ENCODE results near the gene LRRC8C. TPM values are rescaled to one million over a fixed set of nuclear protein-coding genes. Genes with fewer than 3 reads are reported as not detected.

The LRRC8C gene
- total and polyA plus RNA-seq, 8 donors, result 0.63 to 3.5 (median 1.1) TPM

DNA sequence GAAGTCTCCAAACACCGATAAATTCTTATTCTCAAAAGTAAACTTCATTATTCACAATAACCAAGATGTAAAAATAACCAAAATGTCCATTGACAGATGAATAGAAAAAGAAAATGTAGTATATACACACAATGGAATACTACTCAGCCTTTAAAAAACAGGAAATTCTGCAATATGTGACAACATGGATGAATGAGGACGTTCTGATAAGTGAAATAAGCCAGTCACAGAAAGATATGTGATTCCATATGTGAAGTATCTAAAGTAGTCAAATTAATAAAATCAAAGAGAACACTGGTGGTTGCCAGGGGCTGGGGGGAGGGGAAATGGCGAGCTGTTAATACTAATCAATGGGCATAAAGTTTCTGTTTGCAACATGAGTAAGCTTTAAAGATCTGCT is 36.0 kb downstream of the LRRC8C start:
- intact Hi-C loops (cut with DNase I), result no loop called here
- WGBS, 2 donors, result 88 to 94% methylated on average over 3 of the region's 3 CpGs
- ATAC-seq (no peak), FAIRE-seq (no peak), DNase-seq (no peak)
- TF ChIP-seq, protein P1, sequence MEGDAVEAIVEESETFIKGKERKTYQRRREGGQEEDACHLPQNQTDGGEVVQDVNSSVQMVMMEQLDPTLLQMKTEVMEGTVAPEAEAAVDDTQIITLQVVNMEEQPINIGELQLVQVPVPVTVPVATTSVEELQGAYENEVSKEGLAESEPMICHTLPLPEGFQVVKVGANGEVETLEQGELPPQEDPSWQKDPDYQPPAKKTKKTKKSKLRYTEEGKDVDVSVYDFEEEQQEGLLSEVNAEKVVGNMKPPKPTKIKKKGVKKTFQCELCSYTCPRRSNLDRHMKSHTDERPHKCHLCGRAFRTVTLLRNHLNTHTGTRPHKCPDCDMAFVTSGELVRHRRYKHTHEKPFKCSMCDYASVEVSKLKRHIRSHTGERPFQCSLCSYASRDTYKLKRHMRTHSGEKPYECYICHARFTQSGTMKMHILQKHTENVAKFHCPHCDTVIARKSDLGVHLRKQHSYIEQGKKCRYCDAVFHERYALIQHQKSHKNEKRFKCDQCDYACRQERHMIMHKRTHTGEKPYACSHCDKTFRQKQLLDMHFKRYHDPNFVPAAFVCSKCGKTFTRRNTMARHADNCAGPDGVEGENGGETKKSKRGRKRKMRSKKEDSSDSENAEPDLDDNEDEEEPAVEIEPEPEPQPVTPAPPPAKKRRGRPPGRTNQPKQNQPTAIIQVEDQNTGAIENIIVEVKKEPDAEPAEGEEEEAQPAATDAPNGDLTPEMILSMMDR (IDR thresholded peaks at IDR 0.05), result no peak
- Histone ChIP-seq H3K27ac (no peak overlapping the region), H3K36me3 (no peaks in the 10 kb centered on the region), H3K27me3 (no peaks in the 10 kb centered on the region), H3K4me3 (no peak overlapping the region), H3K4me1 (no peaks in the 10 kb centered on the region), H3K9me3 (no peaks in the 10 kb centered on the region)

DNA sequence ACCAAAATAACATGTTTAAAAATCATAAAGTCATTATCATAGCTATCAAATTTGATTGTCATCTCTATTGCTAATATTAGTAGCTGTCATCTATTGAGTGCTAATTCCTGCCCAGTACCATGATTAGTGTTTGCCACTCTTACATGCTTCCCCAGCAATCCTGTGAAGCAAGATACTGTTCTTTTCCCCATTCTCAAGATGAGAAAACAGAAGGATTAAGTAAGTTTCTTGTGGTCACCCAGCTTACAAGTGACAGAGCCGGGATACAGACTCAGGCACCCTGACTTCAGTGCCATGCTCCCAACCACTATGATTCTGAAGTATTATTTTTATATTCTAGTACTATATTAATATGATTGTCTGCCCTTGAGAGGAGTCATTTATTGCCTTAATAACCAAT is 36.5 kb downstream of the LRRC8C start:
- no peak for ATAC-seq
- no peak for FAIRE-seq

DNA sequence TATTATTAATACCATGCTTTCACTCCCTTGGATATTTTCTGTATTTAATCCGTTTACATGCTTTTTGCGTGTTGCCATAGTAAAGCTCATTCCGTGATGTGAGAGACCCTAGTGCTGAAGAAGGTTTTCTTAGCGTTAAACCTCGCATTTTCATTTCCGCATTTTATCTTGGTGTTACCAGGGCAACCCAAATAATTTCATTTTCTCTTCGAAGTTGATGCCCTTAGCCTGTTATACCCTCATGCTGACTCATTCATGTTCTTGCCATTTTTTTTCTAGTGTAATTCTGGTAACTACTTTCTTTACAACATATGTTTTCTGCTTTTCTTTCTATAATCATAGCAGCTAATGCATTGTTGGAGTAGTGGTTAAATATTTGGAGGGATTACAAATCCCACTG is 37.2 kb downstream of the LRRC8C start:
- FAIRE-seq, result no peak
- Histone ChIP-seq H3K36me3 (no peaks in the 10 kb centered on the region), H3K27ac (no peak overlapping the region), H3K4me1 (no peaks in the 10 kb centered on the region), H3K4me3 (no peak overlapping the region), H3K9me3 (no peaks in the 10 kb centered on the region), H3K27me3 (no peaks in the 10 kb centered on the region)
- intact Hi-C loops (cut with DNase I), result no loop called here
- TF ChIP-seq, protein P1 (IDR thresholded peaks at IDR 0.05), result no peak
- 85 to 89% methylated on average over 7 of the region's 7 CpGs for WGBS, 2 donors
- DNase-seq, result no peak
- ATAC-seq, result peak in 2 of 4 donors; percentile 37 to 65

More for the DNA sequence above, 36.5 kb downstream of the LRRC8C start:
- no peak for DNase-seq
- 83 to 92% methylated on average over 1 of the region's 1 CpG for WGBS, 2 donors
- H3K36me3 ChIP-seq, result no peaks in the 10 kb centered on the region
- H3K27ac ChIP-seq, result no peak overlapping the region
- TF ChIP-seq, protein P1 (IDR thresholded peaks at IDR 0.05), result no peak
- intact Hi-C loops (cut with DNase I), result no loop called here
- H3K4me1 ChIP-seq, result no peaks in the 10 kb centered on the region
- no peaks in the 10 kb centered on the region for H3K27me3 ChIP-seq
- H3K9me3 ChIP-seq, result no peaks in the 10 kb centered on the region
- no peak overlapping the region for H3K4me3 ChIP-seq

DNA sequence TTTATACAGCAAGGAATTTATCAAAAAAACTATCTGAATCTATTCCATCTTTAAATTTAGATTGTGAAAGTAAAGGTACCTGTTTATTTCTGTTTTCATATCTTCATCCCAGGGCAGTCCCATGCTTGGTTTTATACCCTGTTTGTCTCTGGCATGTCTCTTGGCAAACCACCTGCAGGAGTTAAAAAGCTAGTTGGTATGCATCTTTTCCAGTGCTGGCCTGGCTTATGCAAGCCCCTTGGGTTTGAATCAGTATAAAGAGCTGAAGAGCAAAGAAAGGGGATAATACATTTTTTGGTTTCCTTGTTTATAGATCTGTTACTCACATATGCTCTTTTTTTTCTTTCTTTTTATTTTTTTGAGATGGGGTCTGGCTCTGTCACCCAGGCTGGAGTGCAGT is 37.8 kb downstream of the LRRC8C start:
- no peak for ATAC-seq
- no peaks in the 10 kb centered on the region for H3K36me3 ChIP-seq
- no peak overlapping the region for H3K27ac ChIP-seq
- intact Hi-C loops (cut with DNase I), result no loop called here
- H3K4me3 ChIP-seq, result no peak overlapping the region
- H3K27me3 ChIP-seq, result no peaks in the 10 kb centered on the region
- TF ChIP-seq, protein P1 (IDR thresholded peaks at IDR 0.05), result no peak
- no peak for FAIRE-seq
- H3K9me3 ChIP-seq, result no peaks in the 10 kb centered on the region
- DNase-seq, result no peak
- no peaks in the 10 kb centered on the region for H3K4me1 ChIP-seq

DNA sequence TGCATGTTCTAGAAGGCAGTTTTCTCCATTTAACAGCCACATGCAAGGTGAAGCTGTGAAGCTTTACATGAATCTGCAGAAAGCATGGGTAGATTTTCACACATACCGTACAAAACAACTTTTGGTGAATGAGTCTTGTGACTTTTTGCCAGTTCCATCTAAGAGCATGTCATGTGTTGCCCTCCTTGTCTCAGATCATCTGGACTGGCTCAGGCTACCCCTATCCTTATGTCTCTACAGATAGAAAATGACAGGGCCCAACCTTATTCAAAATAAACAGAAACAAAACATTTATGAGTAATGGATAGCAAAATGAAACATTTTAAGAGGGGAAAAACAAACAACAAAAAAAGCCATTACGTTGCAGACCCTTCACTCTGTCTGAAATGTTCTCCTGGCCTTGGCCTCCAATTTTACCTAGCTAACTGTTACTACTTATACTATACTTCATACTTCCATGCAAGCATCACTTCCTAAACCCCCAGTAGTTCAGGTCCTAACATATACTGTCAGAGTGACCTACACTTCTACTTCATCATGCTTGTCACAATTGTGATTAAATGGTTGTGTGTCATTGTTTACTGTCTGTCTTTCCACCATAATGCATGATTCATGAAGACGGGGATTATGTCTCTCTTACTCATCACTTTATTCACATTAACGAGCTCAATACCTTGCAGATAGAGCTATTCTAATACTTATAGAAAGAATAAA is 39.0 kb downstream of the LRRC8C start:
- DNase-seq (no peak), FAIRE-seq (no peak), ATAC-seq (no peak)
- no peaks in the 10 kb centered on the region for H3K4me1 ChIP-seq
- no peaks in the 10 kb centered on the region for H3K9me3 ChIP-seq
- intact Hi-C loops (cut with DNase I), result no loop called here
- TF ChIP-seq, protein P1 (IDR thresholded peaks at IDR 0.05), result no peak
- H3K36me3 ChIP-seq, result no peaks in the 10 kb centered on the region
- 64 to 77% methylated on average over 4 of the region's 4 CpGs for WGBS, 2 donors
- no peak overlapping the region for H3K27ac ChIP-seq
- H3K27me3 ChIP-seq, result no peaks in the 10 kb centered on the region
- no peak overlapping the region for H3K4me3 ChIP-seq
